Measurements from ENCODE around the gene RAB3D. TPM values are rescaled to one million over a fixed set of nuclear protein-coding genes. Genes with fewer than 3 reads are reported as not detected.

The RAB3D gene
- total and polyA plus RNA-seq, 2 donors (not counting 1 experiment from before 2014, with no cell fraction given): 11.5 to 20.0 TPM

DNA sequence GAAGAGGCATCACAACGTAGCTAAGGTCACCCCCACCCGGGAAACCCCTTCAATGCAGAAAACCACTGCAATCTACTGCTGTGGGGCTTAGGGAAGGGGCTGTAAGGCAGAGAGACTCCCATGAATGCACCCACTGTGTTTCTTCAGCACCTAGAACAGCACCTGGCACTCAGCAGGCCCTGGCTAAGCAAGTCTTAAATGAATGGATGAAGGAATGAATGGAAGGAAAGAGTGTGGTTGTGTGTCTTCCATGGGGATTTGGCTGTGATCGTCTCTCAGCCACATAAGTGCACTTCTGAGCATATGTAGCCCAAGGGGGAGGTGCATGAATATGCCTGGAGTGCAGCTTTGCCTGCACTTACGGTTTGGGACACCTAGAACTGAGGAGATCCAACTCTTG is 9.7 kb upstream of the RAB3D start:
- H3K9me3 ChIP-seq (ENCODE audit: control insufficient read depth, insufficient read depth, low read depth, low read length): no peaks in the 10 kb centered on the region
- no peak overlapping the region for H2AFZ ChIP-seq (ENCODE audit: low read length)
- peaks cover 7% of the 10 kb centered on the region for H3K4me1 ChIP-seq (ENCODE audit: control insufficient read depth, extremely low read depth, insufficient read depth, low read length)
- H3K79me2 ChIP-seq (ENCODE audit: control insufficient read depth, insufficient read depth, low read length): no peaks in the 10 kb centered on the region
- no peak for DNase-seq (ENCODE audit: low read depth in 2 of 2)
- H3K36me3 ChIP-seq (ENCODE audit: control insufficient read depth, insufficient read depth, low read length): no peaks in the 10 kb centered on the region
- H3K27me3 ChIP-seq (ENCODE audit: control insufficient read depth, insufficient read depth, low read length): no peaks in the 10 kb centered on the region
- no peak overlapping the region for H3K4me2 ChIP-seq (ENCODE audit: extremely low read depth, insufficient read depth, low read length)
- no peak overlapping the region for H3K4me3 ChIP-seq (replicated peaks in 1 of 4; ENCODE audit: control extremely low read depth in 1 of 4, insufficient read depth in 1 of 4, low read depth in 3 of 4, low read length in 4 of 4)
- no peak overlapping the region for H3K9ac ChIP-seq (ENCODE audit: insufficient read depth, low read length)
- no peak for TF ChIP-seq EZH2 (IDR thresholded peaks at IDR 0.05; ENCODE audit: low read length, missing control alignments)
- TF ChIP-seq, protein P1, sequence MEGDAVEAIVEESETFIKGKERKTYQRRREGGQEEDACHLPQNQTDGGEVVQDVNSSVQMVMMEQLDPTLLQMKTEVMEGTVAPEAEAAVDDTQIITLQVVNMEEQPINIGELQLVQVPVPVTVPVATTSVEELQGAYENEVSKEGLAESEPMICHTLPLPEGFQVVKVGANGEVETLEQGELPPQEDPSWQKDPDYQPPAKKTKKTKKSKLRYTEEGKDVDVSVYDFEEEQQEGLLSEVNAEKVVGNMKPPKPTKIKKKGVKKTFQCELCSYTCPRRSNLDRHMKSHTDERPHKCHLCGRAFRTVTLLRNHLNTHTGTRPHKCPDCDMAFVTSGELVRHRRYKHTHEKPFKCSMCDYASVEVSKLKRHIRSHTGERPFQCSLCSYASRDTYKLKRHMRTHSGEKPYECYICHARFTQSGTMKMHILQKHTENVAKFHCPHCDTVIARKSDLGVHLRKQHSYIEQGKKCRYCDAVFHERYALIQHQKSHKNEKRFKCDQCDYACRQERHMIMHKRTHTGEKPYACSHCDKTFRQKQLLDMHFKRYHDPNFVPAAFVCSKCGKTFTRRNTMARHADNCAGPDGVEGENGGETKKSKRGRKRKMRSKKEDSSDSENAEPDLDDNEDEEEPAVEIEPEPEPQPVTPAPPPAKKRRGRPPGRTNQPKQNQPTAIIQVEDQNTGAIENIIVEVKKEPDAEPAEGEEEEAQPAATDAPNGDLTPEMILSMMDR (conservative IDR thresholded peaks at IDR 0.05 in 1 of 2, IDR thresholded peaks at IDR 0.05 in 1 of 2; ENCODE audit: low read depth in 1 of 2, low read length in 2 of 2): no peak
- H4K20me1 ChIP-seq (ENCODE audit: control insufficient read depth, extremely low read depth, insufficient read depth, low read length): no peaks in the 10 kb centered on the region
- no peak overlapping the region for H3K27ac ChIP-seq (ENCODE audit: insufficient read depth, low read length)

DNA sequence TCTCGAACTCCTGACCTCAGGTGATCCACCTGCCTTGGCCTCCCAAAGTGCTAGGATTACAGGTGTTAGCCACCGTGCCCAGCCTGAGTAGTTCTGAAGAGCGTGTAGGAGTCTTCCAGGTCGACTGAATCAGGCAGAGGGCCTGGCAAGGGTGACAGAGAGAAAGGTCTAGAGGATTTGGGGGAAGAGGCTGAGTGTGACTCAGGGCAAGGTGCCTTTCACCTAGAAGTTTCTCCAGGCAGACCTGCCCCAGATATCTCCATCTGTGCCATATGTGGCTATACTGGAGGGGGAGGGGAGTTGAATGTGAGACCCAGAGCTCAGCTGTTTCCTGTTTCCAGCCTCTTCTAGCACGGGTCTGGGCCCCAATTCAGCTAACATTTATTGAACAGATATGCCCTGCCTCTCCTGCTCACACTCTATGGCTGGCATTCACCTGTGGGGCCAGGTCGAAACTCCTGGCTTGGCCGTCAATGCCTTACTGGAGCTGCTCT is 8.1 kb upstream of the RAB3D start:
- Histone ChIP-seq H3K9ac (ENCODE audit: insufficient read depth, low read length) (no peak overlapping the region), H3K27ac (ENCODE audit: insufficient read depth, low read length) (no peak overlapping the region), H3K4me2 (ENCODE audit: extremely low read depth, insufficient read depth, low read length) (no peak overlapping the region), H3K79me2 (ENCODE audit: control insufficient read depth, insufficient read depth, low read length) (no peaks in the 10 kb centered on the region), H3K9me3 (ENCODE audit: control insufficient read depth, insufficient read depth, low read depth, low read length) (no peaks in the 10 kb centered on the region), H3K4me1 (ENCODE audit: control insufficient read depth, extremely low read depth, insufficient read depth, low read length) (peaks cover 11% of the 10 kb centered on the region), H4K20me1 (ENCODE audit: control insufficient read depth, extremely low read depth, insufficient read depth, low read length) (no peaks in the 10 kb centered on the region), H2AFZ (ENCODE audit: low read length) (no peak overlapping the region), H3K36me3 (ENCODE audit: control insufficient read depth, insufficient read depth, low read length) (no peaks in the 10 kb centered on the region), H3K4me3 (replicated peaks in 1 of 4; ENCODE audit: control extremely low read depth in 1 of 4, insufficient read depth in 1 of 4, low read depth in 3 of 4, low read length in 4 of 4) (no peak overlapping the region), H3K27me3 (ENCODE audit: control insufficient read depth, insufficient read depth, low read length) (no peaks in the 10 kb centered on the region)
- TF ChIP-seq, protein P1 (conservative IDR thresholded peaks at IDR 0.05 in 1 of 2, IDR thresholded peaks at IDR 0.05 in 1 of 2; ENCODE audit: low read depth in 1 of 2, low read length in 2 of 2): no peak
- TF ChIP-seq EZH2 (IDR thresholded peaks at IDR 0.05; ENCODE audit: low read length, missing control alignments): no peak
- no peak for DNase-seq (ENCODE audit: low read depth in 2 of 2)

DNA sequence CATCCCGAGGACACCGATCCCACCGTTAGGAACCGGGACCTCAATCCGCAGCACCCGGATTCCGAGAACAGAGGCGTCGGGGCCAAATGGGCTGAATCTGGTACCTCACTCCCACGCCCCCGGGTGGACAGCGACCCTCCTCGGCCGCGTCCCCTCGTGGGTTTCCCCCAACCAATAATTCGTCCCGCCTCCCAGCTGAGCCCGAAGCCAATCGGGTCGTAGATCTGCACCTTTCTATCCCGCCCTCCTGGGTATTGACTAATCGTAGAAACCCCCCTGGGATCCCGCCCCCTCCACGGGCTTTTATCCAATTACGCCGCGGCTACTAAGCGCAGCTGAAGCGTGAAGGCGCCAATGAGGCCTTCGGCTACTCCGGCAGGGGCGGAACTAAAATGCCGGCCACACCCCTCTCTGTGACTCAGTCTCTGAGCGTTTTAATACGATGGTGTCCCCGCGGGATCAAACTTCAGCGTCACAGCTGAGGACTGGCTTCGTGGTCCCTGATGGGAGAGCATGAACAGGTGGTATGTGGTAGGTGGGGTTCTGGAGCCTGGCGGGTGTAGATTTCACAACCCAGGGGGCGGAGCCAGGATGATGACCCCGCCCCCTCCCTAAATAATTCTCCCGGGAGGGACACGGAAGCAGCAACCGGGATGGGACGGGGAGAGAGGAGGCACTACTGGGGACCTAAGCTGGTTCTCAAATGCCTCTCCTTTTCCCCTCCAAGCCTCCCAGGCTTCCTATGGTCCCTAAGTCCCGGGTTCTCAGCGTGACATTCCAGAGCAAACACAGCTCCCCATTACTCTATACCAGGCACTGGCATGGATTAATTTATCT is 6.9 kb upstream of the RAB3D start, which contains the start of the genes CCDC159 and TMEM205:
CCDC159 (plus strand) TSS at position 416 of the 837 bp plus-strand sequence; CDS start at position 504, 88 bp downstream.
TMEM205 (minus strand) TSS at position 165 of the 837 bp plus-strand sequence. CDS start 649 bp downstream, outside the sequence.
- Histone ChIP-seq H3K27ac (ENCODE audit: insufficient read depth, low read length) (peak within 1 kb of the TSS; percentile 85), H3K4me2 (ENCODE audit: extremely low read depth, insufficient read depth, low read length) (peak within 1 kb of the TSS; percentile 95), H3K27me3 (ENCODE audit: control insufficient read depth, insufficient read depth, low read length) (no peaks in the 10 kb centered on the region), H2AFZ (ENCODE audit: low read length) (peak within 1 kb of the TSS; percentile 89), H3K4me3 (replicated peaks in 1 of 4; ENCODE audit: control extremely low read depth in 1 of 4, insufficient read depth in 1 of 4, low read depth in 3 of 4, low read length in 4 of 4) (peak within 1 kb of the TSS; percentile 66 to 90 (median 84)), H3K9ac (ENCODE audit: insufficient read depth, low read length) (peak within 1 kb of the TSS; percentile 73), H4K20me1 (ENCODE audit: control insufficient read depth, extremely low read depth, insufficient read depth, low read length) (no peaks in the 10 kb centered on the region), H3K79me2 (ENCODE audit: control insufficient read depth, insufficient read depth, low read length) (no peaks in the 10 kb centered on the region), H3K36me3 (ENCODE audit: control insufficient read depth, insufficient read depth, low read length) (peaks cover 2% of the 10 kb centered on the region), H3K9me3 (ENCODE audit: control insufficient read depth, insufficient read depth, low read depth, low read length) (no peaks in the 10 kb centered on the region), H3K4me1 (ENCODE audit: control insufficient read depth, extremely low read depth, insufficient read depth, low read length) (peaks cover 11% of the 10 kb centered on the region)
- DNase-seq (ENCODE audit: low read depth in 2 of 2): peak; percentile 99
- TF ChIP-seq EZH2 (IDR thresholded peaks at IDR 0.05; ENCODE audit: low read length, missing control alignments): no peak
- TF ChIP-seq, protein P1 (conservative IDR thresholded peaks at IDR 0.05 in 1 of 2, IDR thresholded peaks at IDR 0.05 in 1 of 2; ENCODE audit: low read depth in 1 of 2, low read length in 2 of 2): no peak
